Astrocyte of the spinal cord (primary cell): ENCODE measurements around the gene SMIM5.

Experiments used
- DNase-seq: peaks from one replicate; pipeline ENCODE4 v3.0.0; 2011; ENCODE audit warnings: low read depth, low spot score
- H3K4me3 ChIP-seq: 2 replicates; pipeline ENCODE4 v1.5.1; 2011; ENCODE audit warnings: low read depth, mild to moderate bottlenecking, low read length, moderate library complexity
- CTCF ChIP-seq: IDR thresholded peaks from 2 replicates; pipeline ENCODE4 v1.5.1; 2012; ENCODE audit warnings: low read depth, mild to moderate bottlenecking, low read length, inconsistent platforms
- in situ Hi-C: cut with HindIII; loops from 2 replicates; pipeline ENCODE4 v1.10.0; 2017; ENCODE audit warnings: low sequenced_read_pairs

Gene SMIM5

DNA sequence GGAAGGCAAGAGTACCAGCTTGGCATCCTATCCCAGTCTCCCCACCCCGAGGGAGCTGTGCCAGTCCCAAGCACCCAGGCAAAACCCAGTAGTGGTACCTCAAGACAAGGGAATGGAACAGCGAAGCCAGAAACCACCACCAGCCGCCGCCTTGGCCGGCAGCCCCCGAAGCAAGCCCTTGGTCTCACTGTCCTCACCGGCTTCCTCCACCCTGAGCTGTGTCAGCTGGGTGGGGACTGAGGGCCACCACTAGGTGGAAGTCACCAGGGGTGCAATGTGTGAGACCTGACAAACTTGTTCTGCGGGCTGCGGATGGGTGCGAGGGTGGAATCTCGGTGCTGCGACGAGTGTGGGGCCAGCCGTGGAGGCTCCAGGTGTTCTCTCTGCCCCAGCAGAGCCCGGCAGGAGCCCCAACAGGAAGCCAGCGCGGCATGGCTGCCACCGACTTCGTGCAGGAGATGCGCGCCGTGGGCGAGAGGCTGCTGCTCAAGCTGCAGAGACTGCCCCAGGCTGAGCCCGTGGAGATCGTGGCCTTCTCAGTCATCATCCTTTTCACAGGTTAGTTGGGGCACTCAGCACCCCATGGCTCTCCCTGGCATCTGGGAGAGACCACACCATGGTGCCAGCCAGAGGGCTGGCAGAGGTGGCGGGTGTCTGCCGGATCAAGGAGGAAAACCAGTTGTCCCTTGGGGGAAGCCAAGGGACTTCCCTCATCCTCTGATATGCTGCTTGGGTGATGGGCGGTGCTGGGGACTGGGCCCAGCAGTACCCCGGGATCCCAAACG, 6.7 kb downstream of the SMIM5 start:
- in situ Hi-C loops, result no loop called here
- no peak for TF ChIP-seq CTCF
- DNase-seq, result no peak
- H3K4me3 ChIP-seq, result no peak overlapping the region

- no peak overlapping the region for H3K4me3 ChIP-seq
- in situ Hi-C loops, result no loop called here
- no peak for DNase-seq
- no peak for TF ChIP-seq CTCF
Observed at GRCh38 chr17:75640556-75641119, 7.4 kb downstream of the SMIM5 start.

DNA sequence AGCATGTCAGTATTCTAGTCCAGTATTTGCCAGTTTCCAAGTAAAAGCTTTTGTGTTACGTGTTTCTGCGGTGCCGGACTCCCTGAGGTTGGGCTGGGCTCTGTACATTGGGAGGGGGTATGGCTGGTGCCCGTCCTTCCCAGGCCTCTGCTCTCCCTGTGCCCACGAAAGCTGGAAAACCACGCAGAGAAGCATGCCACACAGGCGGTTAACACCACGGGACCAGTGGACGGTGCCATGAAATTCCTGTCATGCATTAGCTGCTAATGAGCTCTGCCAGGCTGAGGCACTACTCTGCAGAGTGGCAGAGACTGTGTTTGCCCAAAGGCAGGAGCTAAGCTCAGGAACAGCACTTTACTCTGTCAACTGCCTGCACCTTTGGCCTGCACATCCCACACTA, 8.1 kb downstream of the SMIM5 start:
- in situ Hi-C loops, result no loop called here
- no peak for TF ChIP-seq CTCF
- no peak for DNase-seq
- no peak overlapping the region for H3K4me3 ChIP-seq

GRCh38 chr17:75642182-75642783, 9.0 kb downstream of the SMIM5 start:
- no peak for TF ChIP-seq CTCF
- in situ Hi-C loops, result no loop called here
- no peak for DNase-seq
- no peak overlapping the region for H3K4me3 ChIP-seq

- in situ Hi-C loops, result no loop called here
- TF ChIP-seq CTCF, result no peak
- H3K4me3 ChIP-seq, result no peak overlapping the region
- DNase-seq, result no peak
Observed at GRCh38 chr17:75642784-75643642, 9.8 kb downstream of the SMIM5 start.

GRCh38 chr17:75643643-75644017, 10.4 kb downstream of the SMIM5 start:
- H3K4me3 ChIP-seq, result no peak overlapping the region
- DNase-seq, result no peak
- TF ChIP-seq CTCF, result no peak
- in situ Hi-C loops, result no loop called here
